ENCODE results near the gene PSAT1. TPM values are rescaled to one million over a fixed set of nuclear protein-coding genes. Genes with fewer than 3 reads are reported as not detected.

The PSAT1 gene
- total RNA-seq, 4 donors from 2014 or later, result 11.2 to 88.2 (median 13.1) TPM

DNA sequence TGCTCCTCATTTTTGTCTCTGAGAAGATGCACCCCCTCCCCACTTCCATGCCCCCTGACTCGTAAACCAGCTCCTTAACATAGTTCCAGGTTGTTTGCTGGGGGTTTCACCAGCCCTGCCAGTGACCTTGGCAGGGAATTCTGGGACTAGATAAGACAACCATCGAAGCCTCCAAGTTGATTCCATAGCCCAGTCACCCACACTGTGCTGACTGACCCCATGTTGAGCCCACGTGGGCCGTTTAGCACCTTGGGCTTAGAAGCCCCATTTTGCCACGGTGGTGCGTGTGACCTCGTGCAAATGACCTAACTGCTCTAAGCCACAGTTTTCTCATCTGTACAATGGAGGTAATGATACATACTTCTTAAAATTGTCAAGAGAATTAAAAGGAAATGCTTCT lies 24.6 kb downstream of the PSAT1 start:
- no peaks in the 10 kb centered on the region for H3K4me1 ChIP-seq
- DNase-seq, result no peak
- intact Hi-C loops (cut with DNase I), result no loop called here
- H3K4me3 ChIP-seq (replicated peaks in 1 of 3), result no peak overlapping the region
- no peaks in the 10 kb centered on the region for H3K9me3 ChIP-seq
- no peak for TF ChIP-seq POLR2A (IDR thresholded peaks at IDR 0.05)
- TF ChIP-seq, protein P1, sequence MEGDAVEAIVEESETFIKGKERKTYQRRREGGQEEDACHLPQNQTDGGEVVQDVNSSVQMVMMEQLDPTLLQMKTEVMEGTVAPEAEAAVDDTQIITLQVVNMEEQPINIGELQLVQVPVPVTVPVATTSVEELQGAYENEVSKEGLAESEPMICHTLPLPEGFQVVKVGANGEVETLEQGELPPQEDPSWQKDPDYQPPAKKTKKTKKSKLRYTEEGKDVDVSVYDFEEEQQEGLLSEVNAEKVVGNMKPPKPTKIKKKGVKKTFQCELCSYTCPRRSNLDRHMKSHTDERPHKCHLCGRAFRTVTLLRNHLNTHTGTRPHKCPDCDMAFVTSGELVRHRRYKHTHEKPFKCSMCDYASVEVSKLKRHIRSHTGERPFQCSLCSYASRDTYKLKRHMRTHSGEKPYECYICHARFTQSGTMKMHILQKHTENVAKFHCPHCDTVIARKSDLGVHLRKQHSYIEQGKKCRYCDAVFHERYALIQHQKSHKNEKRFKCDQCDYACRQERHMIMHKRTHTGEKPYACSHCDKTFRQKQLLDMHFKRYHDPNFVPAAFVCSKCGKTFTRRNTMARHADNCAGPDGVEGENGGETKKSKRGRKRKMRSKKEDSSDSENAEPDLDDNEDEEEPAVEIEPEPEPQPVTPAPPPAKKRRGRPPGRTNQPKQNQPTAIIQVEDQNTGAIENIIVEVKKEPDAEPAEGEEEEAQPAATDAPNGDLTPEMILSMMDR (IDR thresholded peaks at IDR 0.05), result no peak
- no peaks in the 10 kb centered on the region for H3K27me3 ChIP-seq
- WGBS, 2 donors, result 91 to 94% methylated on average over 7 of the region's 7 CpGs
- no peak overlapping the region for H3K27ac ChIP-seq
- H3K36me3 ChIP-seq, result no peaks in the 10 kb centered on the region

DNA sequence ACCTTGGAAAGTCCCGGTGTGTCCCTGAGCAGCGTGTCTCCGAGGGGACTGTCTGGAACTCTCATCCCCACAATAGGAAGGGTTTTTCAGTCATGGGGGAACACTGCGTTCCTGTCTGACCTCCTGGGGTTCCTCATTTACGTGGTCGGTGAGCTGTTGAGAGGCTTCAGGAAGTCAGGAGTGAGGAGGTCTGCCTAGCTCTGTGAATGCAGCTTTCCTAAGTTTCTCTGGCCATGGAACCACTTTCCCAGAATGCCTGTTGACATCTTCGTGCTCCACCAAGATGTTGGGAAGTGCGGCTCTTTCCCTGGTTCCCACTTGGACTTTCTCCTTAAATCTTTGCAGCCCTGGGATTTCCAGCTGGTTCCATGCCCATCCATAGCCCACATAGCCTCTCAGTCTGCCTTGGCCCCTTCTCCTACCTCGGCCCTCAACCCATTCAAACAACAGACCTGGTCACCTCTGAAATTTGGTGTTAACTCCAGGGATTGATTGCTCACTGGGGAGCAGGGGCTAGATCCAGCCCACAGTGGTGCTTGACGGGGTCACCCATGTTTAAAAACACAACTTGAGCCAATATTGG lies 27.2 kb downstream of the PSAT1 start:
- H3K27me3 ChIP-seq, result no peaks in the 10 kb centered on the region
- no peak for DNase-seq
- no peaks in the 10 kb centered on the region for H3K4me1 ChIP-seq
- no peaks in the 10 kb centered on the region for H3K36me3 ChIP-seq
- WGBS, 2 donors, result 82 to 88% methylated on average over 10 of the region's 10 CpGs
- H3K27ac ChIP-seq, result no peak overlapping the region
- no peak for TF ChIP-seq POLR2A (IDR thresholded peaks at IDR 0.05)
- TF ChIP-seq, protein P1 (IDR thresholded peaks at IDR 0.05), result no peak
- no peak overlapping the region for H3K4me3 ChIP-seq (replicated peaks in 1 of 3)
- intact Hi-C loops (cut with DNase I), result no loop called here
- H3K9me3 ChIP-seq, result no peaks in the 10 kb centered on the region

DNA sequence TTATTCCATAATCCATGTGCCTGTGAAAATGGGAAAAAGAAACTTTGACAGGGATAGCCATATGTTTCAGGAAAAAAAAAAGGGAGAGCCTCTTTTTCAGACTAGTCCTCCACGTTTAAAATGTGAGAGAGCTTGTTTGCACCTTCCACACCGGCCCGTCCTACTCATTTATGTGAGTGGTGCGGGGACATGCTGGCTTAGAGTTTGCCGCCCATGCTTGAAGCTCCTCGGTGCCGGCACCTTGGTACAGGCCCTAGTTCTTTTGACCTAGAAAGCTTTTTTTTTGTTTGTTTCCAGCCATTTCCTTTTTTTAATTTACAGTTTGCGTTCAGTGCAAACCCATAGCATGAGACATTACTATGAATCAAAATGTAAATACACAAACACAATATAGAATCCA lies 27.8 kb downstream of the PSAT1 start:
- no peak overlapping the region for H3K4me3 ChIP-seq (replicated peaks in 1 of 3)
- no peaks in the 10 kb centered on the region for H3K4me1 ChIP-seq
- H3K9me3 ChIP-seq, result no peaks in the 10 kb centered on the region
- no peak for DNase-seq
- no peaks in the 10 kb centered on the region for H3K36me3 ChIP-seq
- WGBS, 2 donors, result 93 to 97% methylated on average over 8 of the region's 8 CpGs
- no peaks in the 10 kb centered on the region for H3K27me3 ChIP-seq
- intact Hi-C loops (cut with DNase I), result no loop called here
- TF ChIP-seq POLR2A (IDR thresholded peaks at IDR 0.05), result no peak
- TF ChIP-seq, protein P1 (IDR thresholded peaks at IDR 0.05), result no peak
- no peak overlapping the region for H3K27ac ChIP-seq

DNA sequence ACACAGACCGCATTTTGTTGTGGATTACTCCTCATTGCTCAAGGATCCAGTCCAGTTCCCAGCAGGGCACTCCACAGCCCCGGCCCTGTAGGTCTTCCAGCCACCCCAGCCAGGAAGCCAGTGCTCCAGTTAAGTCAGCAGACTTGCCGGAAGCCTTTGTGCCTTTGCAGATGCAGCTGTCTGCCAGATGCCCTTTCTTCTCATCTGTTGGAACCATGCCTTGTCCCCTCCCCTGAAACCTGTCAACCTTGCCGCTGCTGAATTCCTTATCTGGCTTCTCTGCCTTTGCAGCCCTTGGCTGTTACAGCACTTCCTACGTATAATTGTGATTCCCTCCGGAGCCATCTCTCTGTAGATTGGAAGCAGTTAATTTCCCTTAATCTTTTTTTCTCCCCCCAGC lies 28.4 kb downstream of the PSAT1 start:
- H3K4me1 ChIP-seq, result no peaks in the 10 kb centered on the region
- WGBS, 2 donors, result 41 to 61% methylated on average over 6 of the region's 6 CpGs
- H3K27ac ChIP-seq, result no peak overlapping the region
- H3K4me3 ChIP-seq (replicated peaks in 1 of 3), result no peak overlapping the region
- no peaks in the 10 kb centered on the region for H3K9me3 ChIP-seq
- DNase-seq, result no peak
- H3K36me3 ChIP-seq, result no peaks in the 10 kb centered on the region
- H3K27me3 ChIP-seq, result no peaks in the 10 kb centered on the region
- no peak for TF ChIP-seq POLR2A (IDR thresholded peaks at IDR 0.05)
- TF ChIP-seq, protein P1 (IDR thresholded peaks at IDR 0.05), result no peak
- intact Hi-C loops (cut with DNase I), result no loop called here

DNA sequence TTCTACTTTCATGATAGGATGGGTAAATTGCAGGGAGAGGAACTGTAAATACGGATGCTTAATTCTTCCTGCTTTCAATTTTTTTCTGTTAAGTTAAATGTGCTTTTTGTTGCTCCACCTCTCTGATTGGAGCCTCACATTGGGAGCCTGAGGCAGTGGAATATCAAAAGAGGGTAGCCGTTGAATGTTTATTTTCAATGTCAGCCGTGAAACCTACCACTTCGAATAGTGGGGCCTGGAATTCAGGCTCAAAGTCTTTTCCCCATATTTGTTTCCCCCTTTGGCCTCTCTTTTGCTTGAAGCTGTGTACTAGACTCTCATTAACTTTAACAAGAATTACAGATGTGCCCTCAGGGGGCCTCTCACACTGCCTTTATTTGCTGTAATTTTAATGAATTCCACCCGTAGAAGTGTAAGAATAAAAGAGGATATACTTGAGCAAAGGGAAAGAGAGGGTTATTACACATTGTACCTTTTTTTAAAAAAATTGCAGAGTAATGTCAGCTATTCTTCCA lies 29.0 kb downstream of the PSAT1 start:
- H3K4me3 ChIP-seq (replicated peaks in 1 of 3), result no peak overlapping the region
- 80 to 85% methylated on average over 5 of the region's 5 CpGs for WGBS, 2 donors
- TF ChIP-seq, protein P1 (IDR thresholded peaks at IDR 0.05), result no peak
- TF ChIP-seq POLR2A (IDR thresholded peaks at IDR 0.05), result no peak
- no peaks in the 10 kb centered on the region for H3K27me3 ChIP-seq
- DNase-seq, result no peak
- no peaks in the 10 kb centered on the region for H3K9me3 ChIP-seq
- H3K4me1 ChIP-seq, result no peaks in the 10 kb centered on the region
- H3K36me3 ChIP-seq, result no peaks in the 10 kb centered on the region
- H3K27ac ChIP-seq, result no peak overlapping the region
- intact Hi-C loops (cut with DNase I), result no loop called here

Measured in thyroid gland (tissue), 4 donors.